ENCODE measurements around the gene TMPO. TPM values are rescaled to one million over a fixed set of nuclear protein-coding genes. Genes with fewer than 3 reads are reported as not detected.

The TMPO gene, protein sequence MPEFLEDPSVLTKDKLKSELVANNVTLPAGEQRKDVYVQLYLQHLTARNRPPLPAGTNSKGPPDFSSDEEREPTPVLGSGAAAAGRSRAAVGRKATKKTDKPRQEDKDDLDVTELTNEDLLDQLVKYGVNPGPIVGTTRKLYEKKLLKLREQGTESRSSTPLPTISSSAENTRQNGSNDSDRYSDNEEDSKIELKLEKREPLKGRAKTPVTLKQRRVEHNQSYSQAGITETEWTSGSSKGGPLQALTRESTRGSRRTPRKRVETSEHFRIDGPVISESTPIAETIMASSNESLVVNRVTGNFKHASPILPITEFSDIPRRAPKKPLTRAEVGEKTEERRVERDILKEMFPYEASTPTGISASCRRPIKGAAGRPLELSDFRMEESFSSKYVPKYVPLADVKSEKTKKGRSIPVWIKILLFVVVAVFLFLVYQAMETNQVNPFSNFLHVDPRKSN
- total RNA-seq: 82.9 and 89.0 TPM in 2 replicates

DNA sequence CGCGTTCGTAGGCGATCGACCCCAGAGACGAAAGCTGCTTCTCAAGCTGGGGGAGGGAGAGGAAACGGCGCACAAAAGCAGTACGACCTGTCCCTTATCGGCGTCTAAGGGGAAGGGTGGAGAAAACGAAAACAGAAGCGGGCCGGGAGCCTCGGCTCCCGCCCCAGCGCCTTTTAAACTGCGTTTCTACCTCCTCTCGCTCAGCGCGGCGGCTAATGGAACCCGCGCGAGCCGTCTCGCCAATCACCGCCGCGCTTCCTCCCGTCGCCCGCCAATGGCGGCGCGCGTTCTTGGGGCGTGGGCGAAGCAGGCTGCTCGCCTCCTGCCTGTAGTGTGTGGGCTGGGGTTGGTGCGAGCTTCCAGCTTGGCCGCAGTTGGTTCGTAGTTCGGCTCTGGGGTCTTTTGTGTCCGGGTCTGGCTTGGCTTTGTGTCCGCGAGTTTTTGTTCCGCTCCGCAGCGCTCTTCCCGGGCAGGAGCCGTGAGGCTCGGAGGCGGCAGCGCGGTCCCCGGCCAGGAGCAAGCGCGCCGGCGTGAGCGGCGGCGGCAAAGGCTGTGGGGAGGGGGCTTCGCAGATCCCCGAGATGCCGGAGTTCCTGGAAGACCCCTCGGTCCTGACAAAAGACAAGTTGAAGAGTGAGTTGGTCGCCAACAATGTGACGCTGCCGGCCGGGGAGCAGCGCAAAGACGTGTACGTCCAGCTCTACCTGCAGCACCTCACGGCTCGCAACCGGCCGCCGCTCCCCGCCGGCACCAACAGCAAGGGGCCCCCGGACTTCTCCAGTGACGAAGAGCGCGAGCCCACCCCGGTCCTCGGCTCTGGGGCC, at the start of gene TMPO:
Gene TMPO (plus strand): TSS at position 304 of the 824 bp plus-strand sequence. CDS start 278 bp downstream, at position 582.

DNA sequence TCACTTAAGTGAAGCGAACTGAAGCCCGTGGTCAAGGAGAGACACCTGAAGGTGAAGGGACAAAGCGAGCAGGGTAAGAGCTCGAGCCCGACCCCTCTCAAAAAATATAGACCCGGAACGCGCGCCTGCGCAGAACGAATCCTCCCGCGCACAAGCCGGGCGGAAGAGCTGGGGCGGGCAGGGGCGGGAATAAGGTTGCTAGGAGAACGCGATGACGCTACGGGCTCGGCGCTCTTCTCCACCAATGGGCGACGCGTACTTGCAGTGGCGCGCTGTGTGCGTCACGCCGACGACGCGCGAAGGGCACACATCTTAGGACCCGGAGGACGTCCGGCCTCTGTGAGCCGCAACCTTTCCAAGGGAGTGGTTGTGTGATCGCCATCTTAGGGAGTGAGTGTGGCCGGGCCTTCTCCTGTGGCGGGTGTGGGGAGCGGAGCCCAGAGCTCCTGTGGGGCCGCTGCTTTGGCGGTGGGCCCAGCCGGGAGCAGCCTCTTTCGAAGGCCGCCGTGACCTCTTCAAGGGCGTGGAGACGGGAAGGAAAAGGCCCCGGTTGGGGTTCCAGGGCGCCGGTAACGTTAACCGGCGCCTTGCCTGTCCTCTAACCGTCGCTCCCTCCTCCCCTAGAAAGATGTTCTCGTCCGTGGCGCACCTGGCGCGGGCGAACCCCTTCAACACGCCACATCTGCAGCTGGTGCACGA, 78.1 kb downstream of the TMPO start, which contains the start of gene SLC25A3:
Gene SLC25A3 (plus strand): TSS at position 336 of the 699 bp plus-strand sequence. CDS start 293 bp downstream, at position 629.

Other genes with a start within 250 kb of the TMPO start
- 629 and 712 TPM in 2 replicates for gene SLC25A3, start 78.1 kb downstream of the TMPO start, total RNA-seq
- gene IKBIP, start 129.2 kb downstream of the TMPO start, total RNA-seq: 29.9 and 35.1 TPM in 2 replicates
- gene APAF1, start 129.7 kb downstream of the TMPO start, total RNA-seq: 11.6 and 18.2 TPM in 2 replicates